HepG2 (cell line): Measurements from ENCODE around the gene TPM2. TPM values are rescaled to one million over a fixed set of nuclear protein-coding genes. Genes with fewer than 3 reads are reported as not detected.

ENCODE experiments used
- ATF7 ChIP-seq, 2 experiments: fragments of 450-650 bp in 1 of 2; sonication (generic) in 1 of 2; formaldehyde crosslinking in 1 of 2; IDR thresholded peaks; 2 replicates each; pipeline versions ENCODE4 v1.4.0 to v1.6.1; 2016 to 2020; ENCODE audit warnings: antibody characterized with exemption in 1 of 2, mild to moderate bottlenecking in 1 of 2, missing genetic modification reagents in 1 of 2
- CC2D1A ChIP-seq: sonication (generic); formaldehyde crosslinking; IDR thresholded peaks from 2 replicates; pipeline ENCODE4 v1.8.1; 2023; ENCODE audit warnings: mild to moderate bottlenecking, missing genetic modification reagents
- DPF2 ChIP-seq: sonication (generic); formaldehyde crosslinking; IDR thresholded peaks from 2 replicates; pipeline ENCODE4 v1.4.0; 2020; ENCODE audit warnings: mild to moderate bottlenecking, low read depth, missing genetic modification reagents, borderline replicate concordance
- HOXA9 ChIP-seq: sonication (generic); formaldehyde crosslinking; IDR thresholded peaks from 2 replicates; pipeline ENCODE4 v1.8.1; 2022; ENCODE audit warnings: missing genetic modification reagents, mild to moderate bottlenecking, moderate library complexity, borderline replicate concordance
- KDM3A ChIP-seq: IDR thresholded peaks from 2 replicates; pipeline ENCODE4 v1.6.1; 2018; ENCODE audit warnings: low read depth, missing compliant biosample characterization
- MTA1 ChIP-seq: sonication (generic); formaldehyde crosslinking; IDR thresholded peaks from 2 replicates; pipeline ENCODE4 v1.4.0; 2020; ENCODE audit warnings: missing genetic modification reagents, mild to moderate bottlenecking, borderline replicate concordance
- NCOA5 ChIP-seq: sonication (generic); formaldehyde crosslinking; IDR thresholded peaks from 2 replicates; pipeline ENCODE4 v1.4.0; 2020; ENCODE audit warnings: missing genetic modification reagents
- NCOR1 ChIP-seq: fragments of 200-600 bp; sonication (generic); IDR thresholded peaks from 2 replicates; pipeline ENCODE4 v1.7.0; 2017; ENCODE audit warnings: antibody characterized with exemption, low read length, borderline replicate concordance
- ZBTB1 ChIP-seq: sonication (generic); formaldehyde crosslinking; IDR thresholded peaks from 2 replicates; pipeline ENCODE4 v1.4.0; 2020; ENCODE audit warnings: missing genetic modification reagents, borderline replicate concordance
- ZC3H4 ChIP-seq: sonication (generic); formaldehyde crosslinking; IDR thresholded peaks from 2 replicates; pipeline ENCODE4 v1.4.0; 2020; ENCODE audit warnings: missing genetic modification reagents, borderline replicate concordance
- ZNF264 ChIP-seq: sonication (generic); formaldehyde crosslinking; IDR thresholded peaks from 2 replicates; pipeline ENCODE4 v1.4.0; 2020; ENCODE audit warnings: missing genetic modification reagents
- ZNF274 ChIP-seq: sonication (generic); formaldehyde crosslinking; IDR thresholded peaks from 2 replicates; pipeline ENCODE4 v1.5.1; 2020; ENCODE audit warnings: mild to moderate bottlenecking, missing genetic modification reagents
- ZNF335 ChIP-seq: sonication (generic); formaldehyde crosslinking; IDR thresholded peaks from 2 replicates; pipeline ENCODE4 v1.4.0; 2020; ENCODE audit warnings: missing genetic modification reagents
- ZNF513 ChIP-seq: sonication (generic); formaldehyde crosslinking; conservative IDR thresholded peaks from 2 replicates; pipeline ENCODE4 v1.5.0; 2020; ENCODE audit warnings: missing genetic modification reagents
- ZNF574 ChIP-seq: sonication (generic); formaldehyde crosslinking; IDR thresholded peaks from 2 replicates; pipeline ENCODE4 v1.4.0; 2020; ENCODE audit warnings: missing genetic modification reagents
- ZNF747 ChIP-seq: sonication (generic); formaldehyde crosslinking; IDR thresholded peaks from 2 replicates; pipeline ENCODE4 v1.8.1; 2023; ENCODE audit warnings: missing genetic modification reagents, mild to moderate bottlenecking, borderline replicate concordance
- ZNF781 ChIP-seq: sonication (generic); formaldehyde crosslinking; IDR thresholded peaks from 2 replicates; pipeline ENCODE4 v1.5.1; 2020; ENCODE audit warnings: borderline replicate concordance, mild to moderate bottlenecking, missing genetic modification reagents; ENCODE audit errors: not compliant biosample characterization
- polyA plus RNA-seq, 8 experiments: library from polyadenylated mRNA; depleted of rRNA in 3 of 8; stranded (reverse) in 7 of 8; unstranded in 1 of 8; fragments of >200 nt; fragmentation: Illumina TruSeq in 4 of 8; extraction: Trizol in 4 of 8; gene quantifications; 2 replicates each; pipeline versions ENCODE4 v1.2.1 to v1.2.3, GENCODE V29; 2011 to 2016; ENCODE audit warnings: low read depth in 4 of 8, missing spikeins in 1 of 8, mixed read lengths in 1 of 8; ENCODE audit not compliant: insufficient read depth in 1 of 8
- total RNA-seq, 5 experiments: library from RNA; depleted of rRNA; stranded (reverse); fragments of >200 nt; fragmentation: Illumina TruSeq; extraction: Trizol; gene quantifications; 2 replicates each; pipeline ENCODE4 v1.2.3, GENCODE V29; 2016; ENCODE audit warnings: low read depth in 1 of 5
- TF ChIP-seq, protein P1 (sequence below), 2 experiments: sonication (generic) in 1 of 2; formaldehyde crosslinking in 1 of 2; IDR thresholded peaks; 2 replicates each; pipeline versions ENCODE4 v1.4.0 to v1.6.1; 2018 to 2020; ENCODE audit warnings: missing genetic modification reagents in 2 of 2, borderline replicate concordance in 1 of 2, low read depth in 1 of 2, mild to moderate bottlenecking in 1 of 2, missing biosample characterization in 1 of 2
- TF ChIP-seq, protein P2 (sequence below): sonication (generic); formaldehyde crosslinking; IDR thresholded peaks from 2 replicates; pipeline ENCODE4 v1.5.0; 2020; ENCODE audit warnings: mild to moderate bottlenecking, missing genetic modification reagents

The TPM2 gene
- total and polyA plus RNA-seq, 2 of the 13 experiments (the other 11 are each of a cell fraction or from before 2014, with no cell fraction given), result 3.1 to 10.7 TPM

DNA sequence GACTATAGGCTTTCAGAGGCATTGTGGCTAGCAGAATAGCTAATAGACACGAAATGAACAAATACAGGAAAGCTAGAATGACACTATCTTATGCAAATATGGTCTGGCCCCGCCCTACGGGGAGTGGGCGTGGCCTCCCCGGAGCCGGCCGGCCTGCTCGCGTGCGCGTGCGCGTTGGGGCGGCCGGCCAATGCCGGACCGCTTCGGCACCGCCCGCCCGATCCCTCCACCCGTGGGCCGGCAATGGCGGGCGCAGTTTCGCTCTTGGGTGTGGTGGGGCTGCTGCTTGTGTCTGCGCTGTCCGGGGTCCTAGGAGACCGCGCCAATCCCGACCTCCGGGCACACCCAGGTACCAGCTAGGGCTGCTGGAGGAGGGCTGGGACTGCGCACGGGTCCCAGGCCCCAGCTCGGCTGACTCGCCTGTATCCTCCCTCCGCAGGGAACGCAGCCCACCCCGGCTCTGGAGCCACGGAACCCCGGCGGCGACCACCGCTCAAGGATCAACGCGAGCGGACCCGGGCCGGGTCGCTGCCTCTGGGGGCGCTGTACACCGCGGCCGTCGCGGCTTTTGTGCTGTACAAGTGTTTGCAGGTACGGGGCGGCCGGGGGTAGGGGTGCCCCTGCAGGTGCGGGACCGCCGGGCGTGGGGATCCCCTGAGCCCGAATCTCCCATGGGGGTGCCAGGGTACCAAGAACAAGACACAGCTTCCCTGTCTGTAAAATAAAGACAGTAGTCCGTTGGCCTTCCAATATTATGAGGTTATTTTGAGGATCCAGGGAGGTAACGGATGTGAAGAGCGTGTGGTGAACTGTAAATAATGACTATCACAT, 31.4 kb downstream of the TPM2 start, which contains the start of gene CCDC107 (continued):
- TF ChIP-seq DPF2, result no peak
- TF ChIP-seq ZNF747 (CRISPR knock-in tag), result no peak
- no peak for TF ChIP-seq NCOA5 (CRISPR knock-in tag)
- TF ChIP-seq ZNF513 (CRISPR knock-in tag), result no peak
- no peak for TF ChIP-seq ATF7 (IDR thresholded peaks at IDR 0.05)
- no peak for TF ChIP-seq ATF7 (CRISPR knock-in tag; IDR thresholded peaks at IDR 0.05)
- 0 out of 2 replicates have a peak, but pooled peaks have one; percentile 35 for TF ChIP-seq ZNF264 (CRISPR knock-in tag)
- peak; percentile 76; the same call in 1 of the 2 replicates for TF ChIP-seq ZNF274
- TF ChIP-seq CC2D1A (CRISPR knock-in tag), result no peak
- TF ChIP-seq, protein P1, sequence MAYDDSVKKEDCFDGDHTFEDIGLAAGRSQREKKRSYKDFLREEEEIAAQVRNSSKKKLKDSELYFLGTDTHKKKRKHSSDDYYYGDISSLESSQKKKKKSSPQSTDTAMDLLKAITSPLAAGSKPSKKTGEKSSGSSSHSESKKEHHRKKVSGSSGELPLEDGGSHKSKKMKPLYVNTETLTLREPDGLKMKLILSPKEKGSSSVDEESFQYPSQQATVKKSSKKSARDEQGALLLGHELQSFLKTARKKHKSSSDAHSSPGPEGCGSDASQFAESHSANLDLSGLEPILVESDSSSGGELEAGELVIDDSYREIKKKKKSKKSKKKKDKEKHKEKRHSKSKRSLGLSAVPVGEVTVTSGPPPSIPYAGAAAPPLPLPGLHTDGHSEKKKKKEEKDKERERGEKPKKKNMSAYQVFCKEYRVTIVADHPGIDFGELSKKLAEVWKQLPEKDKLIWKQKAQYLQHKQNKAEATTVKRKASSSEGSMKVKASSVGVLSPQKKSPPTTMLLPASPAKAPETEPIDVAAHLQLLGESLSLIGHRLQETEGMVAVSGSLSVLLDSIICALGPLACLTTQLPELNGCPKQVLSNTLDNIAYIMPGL (CRISPR knock-in tag; IDR thresholded peaks at IDR 0.05; ENCODE audit: borderline replicate concordance in 1 of 2, low read depth in 1 of 2), result peak; percentile 96 to 98
- peak; percentile 72; the same call in 1 of the 2 replicates for TF ChIP-seq MTA1 (CRISPR knock-in tag)
- no peak for TF ChIP-seq ZBTB1
- TF ChIP-seq ZNF781, result no peak
- TF ChIP-seq, protein P2, sequence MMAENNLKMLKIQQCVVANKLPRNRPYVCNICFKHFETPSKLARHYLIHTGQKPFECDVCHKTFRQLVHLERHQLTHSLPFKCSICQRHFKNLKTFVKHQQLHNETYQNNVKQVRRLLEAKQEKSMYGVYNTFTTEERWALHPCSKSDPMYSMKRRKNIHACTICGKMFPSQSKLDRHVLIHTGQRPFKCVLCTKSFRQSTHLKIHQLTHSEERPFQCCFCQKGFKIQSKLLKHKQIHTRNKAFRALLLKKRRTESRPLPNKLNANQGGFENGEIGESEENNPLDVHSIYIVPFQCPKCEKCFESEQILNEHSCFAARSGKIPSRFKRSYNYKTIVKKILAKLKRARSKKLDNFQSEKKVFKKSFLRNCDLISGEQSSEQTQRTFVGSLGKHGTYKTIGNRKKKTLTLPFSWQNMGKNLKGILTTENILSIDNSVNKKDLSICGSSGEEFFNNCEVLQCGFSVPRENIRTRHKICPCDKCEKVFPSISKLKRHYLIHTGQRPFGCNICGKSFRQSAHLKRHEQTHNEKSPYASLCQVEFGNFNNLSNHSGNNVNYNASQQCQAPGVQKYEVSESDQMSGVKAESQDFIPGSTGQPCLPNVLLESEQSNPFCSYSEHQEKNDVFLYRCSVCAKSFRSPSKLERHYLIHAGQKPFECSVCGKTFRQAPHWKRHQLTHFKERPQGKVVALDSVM (CRISPR knock-in tag), result 0 out of 2 replicates have a peak, but pooled peaks have one; percentile 44
- TF ChIP-seq ZNF574 (CRISPR knock-in tag), result peak; percentile 86
- no peak for TF ChIP-seq ZNF335 (CRISPR knock-in tag)
- TF ChIP-seq ZC3H4 (CRISPR knock-in tag), result no peak; the same call in 1 of the 2 replicates
- TF ChIP-seq NCOR1, result no peak
- no peak; the same call in 1 of the 2 replicates for TF ChIP-seq HOXA9 (CRISPR knock-in tag)
- 0 out of 2 replicates have a peak, but pooled peaks have one; percentile 31 for TF ChIP-seq KDM3A (CRISPR knock-in tag)
